Lower lobe of right lung (tissue), 2 donors: ENCODE data around the gene ZNF473. TPM values are rescaled to one million over a fixed set of nuclear protein-coding genes. Genes with fewer than 3 reads are reported as not detected.

ENCODE experiments used
- ATAC-seq, 2 donors: fragments of 200-7000 bp; cut with Tn5 transposase; one replicate each; pipeline ENCODE4 v1.9.1; 2020 to 2022; ENCODE audit warnings: mild to moderate bottlenecking in 2 of 2, moderate library complexity in 2 of 2
- DNase-seq: peaks from one replicate; pipeline ENCODE4 v3.0.0-alpha.2; 2020
- H3K27ac ChIP-seq: fragments of 200-600 bp; one replicate; pipeline ENCODE4 v1.8.0; 2022
- H3K27me3 ChIP-seq: fragments of 200-600 bp; one replicate; pipeline ENCODE4 v1.8.0; 2022; ENCODE audit warnings: low read depth
- H3K36me3 ChIP-seq: fragments of 200-600 bp; one replicate; pipeline ENCODE4 v1.8.0; 2022; ENCODE audit warnings: mild to moderate bottlenecking
- H3K4me1 ChIP-seq: fragments of 200-600 bp; one replicate; pipeline ENCODE4 v1.8.0; 2022
- H3K4me3 ChIP-seq: fragments of 200-600 bp; one replicate; pipeline ENCODE4 v1.8.0; 2022; ENCODE audit warnings: mild to moderate bottlenecking
- H3K9me3 ChIP-seq: fragments of 200-600 bp; one replicate; pipeline ENCODE4 v1.8.0; 2022
- intact Hi-C: fragments of 100-400 bp; cut with DNase I; formaldehyde crosslinking; loops from one replicate; pipeline ENCODE4 v1.11.0; 2022
- total RNA-seq: library from RNA; stranded (reverse); fragmentation: NEBNext Ultra II Directional; extraction: Animal tissue kit (Norgen Biotek cat#: 25700); gene quantifications from one replicate; pipeline ENCODE4 v1.2.1, GENCODE V29; 2021
- TF ChIP-seq, protein P1 (sequence below): fragments of 200-600 bp; IDR thresholded peaks from one replicate; pipeline ENCODE4 v1.8.0; 2022; ENCODE audit warnings: antibody characterized with exemption, mild to moderate bottlenecking
- donor health status: DM: no; HTN: yes; CAD: no; lungs with severe emphysema.

The ZNF473 gene
- total RNA-seq, 1 donor from 2014 or later, result 6.8 TPM

DNA sequence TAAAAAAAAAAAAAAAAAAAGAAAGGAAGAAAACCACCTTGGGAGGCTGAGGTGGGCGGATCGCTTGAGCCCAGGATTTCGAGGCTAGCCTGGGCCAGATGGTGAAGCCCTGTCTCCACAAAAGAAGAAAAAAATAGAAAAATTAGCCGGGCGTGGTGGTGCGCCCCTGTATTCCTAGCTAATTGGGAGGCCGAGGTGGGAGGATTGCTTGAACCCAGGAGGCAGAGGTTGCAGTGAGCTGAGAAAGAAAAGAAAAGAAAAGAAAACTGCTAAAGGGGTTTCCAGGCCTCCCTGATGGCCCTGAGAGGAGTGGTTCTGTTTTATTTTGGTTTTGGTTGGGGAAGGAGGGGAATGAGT is 723 bp downstream of the ZNF473 start:
- H3K27me3 ChIP-seq, result no peaks in the 10 kb centered on the region
- peak overlapping the region; percentile 86 for H3K4me3 ChIP-seq
- peaks cover 11% of the 10 kb centered on the region for H3K36me3 ChIP-seq
- ATAC-seq (no peak), DNase-seq (no peak)
- H3K27ac ChIP-seq, result no peak overlapping the region
- intact Hi-C loops, result no loop called here
- TF ChIP-seq, protein P1, sequence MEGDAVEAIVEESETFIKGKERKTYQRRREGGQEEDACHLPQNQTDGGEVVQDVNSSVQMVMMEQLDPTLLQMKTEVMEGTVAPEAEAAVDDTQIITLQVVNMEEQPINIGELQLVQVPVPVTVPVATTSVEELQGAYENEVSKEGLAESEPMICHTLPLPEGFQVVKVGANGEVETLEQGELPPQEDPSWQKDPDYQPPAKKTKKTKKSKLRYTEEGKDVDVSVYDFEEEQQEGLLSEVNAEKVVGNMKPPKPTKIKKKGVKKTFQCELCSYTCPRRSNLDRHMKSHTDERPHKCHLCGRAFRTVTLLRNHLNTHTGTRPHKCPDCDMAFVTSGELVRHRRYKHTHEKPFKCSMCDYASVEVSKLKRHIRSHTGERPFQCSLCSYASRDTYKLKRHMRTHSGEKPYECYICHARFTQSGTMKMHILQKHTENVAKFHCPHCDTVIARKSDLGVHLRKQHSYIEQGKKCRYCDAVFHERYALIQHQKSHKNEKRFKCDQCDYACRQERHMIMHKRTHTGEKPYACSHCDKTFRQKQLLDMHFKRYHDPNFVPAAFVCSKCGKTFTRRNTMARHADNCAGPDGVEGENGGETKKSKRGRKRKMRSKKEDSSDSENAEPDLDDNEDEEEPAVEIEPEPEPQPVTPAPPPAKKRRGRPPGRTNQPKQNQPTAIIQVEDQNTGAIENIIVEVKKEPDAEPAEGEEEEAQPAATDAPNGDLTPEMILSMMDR, result no peak
- H3K4me1 ChIP-seq, result peaks cover 30% of the 10 kb centered on the region
- no peaks in the 10 kb centered on the region for H3K9me3 ChIP-seq

- TF ChIP-seq, protein P1, result no peak
- DNase-seq, result no peak
- peaks cover 12% of the 10 kb centered on the region for H3K4me1 ChIP-seq
- intact Hi-C loops, result no loop called here
- no peaks in the 10 kb centered on the region for H3K27me3 ChIP-seq
- H3K27ac ChIP-seq, result no peak overlapping the region
- no peaks in the 10 kb centered on the region for H3K9me3 ChIP-seq
- H3K36me3 ChIP-seq, result peaks cover 47% of the 10 kb centered on the region
- ATAC-seq, result no peak
- no peak overlapping the region for H3K4me3 ChIP-seq
Measured at GRCh38 chr19:50030225-50030624, 4.4 kb downstream of the ZNF473 start.

DNA sequence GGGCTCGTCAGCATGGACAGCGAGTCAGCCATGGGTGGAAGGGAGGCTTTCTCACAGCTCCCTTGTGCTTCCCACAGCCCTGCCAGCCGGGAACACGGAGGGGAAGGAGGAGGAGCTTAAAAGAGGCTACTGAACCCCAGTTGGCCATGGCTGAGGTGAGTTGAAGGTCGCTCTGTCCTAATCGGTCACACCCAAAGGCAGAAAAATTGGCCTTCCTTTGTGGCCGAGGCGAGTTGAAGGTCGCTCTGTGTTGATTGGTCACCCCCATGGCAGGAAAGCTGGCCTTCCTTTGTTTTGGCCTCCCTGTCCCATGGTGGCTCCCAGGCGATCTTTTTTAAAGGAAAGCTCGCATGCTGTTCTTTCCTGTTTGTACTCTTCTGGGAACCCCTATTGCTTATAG is 5.1 kb downstream of the ZNF473 start:
- intact Hi-C loops, result no loop called here
- H3K4me3 ChIP-seq, result no peak overlapping the region

DNA sequence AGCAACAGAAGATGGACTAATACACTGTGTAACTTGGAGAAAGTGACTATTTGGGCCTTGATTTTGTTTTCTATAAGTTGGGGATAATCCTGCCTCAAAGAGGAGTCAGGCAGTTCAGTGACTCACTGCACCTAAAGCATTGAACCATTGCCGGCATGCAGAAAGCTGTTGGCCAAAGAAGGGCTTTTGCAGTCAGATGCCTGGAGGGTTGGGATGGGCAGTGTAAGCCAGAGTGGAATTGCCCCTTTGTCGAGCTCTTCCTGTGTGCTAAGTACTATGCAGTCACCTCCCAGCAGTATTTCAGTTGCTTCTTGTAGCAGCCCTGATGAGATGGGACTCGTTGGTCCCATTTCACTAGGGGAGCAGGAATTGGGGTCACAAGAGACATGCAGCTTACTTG is 11.1 kb downstream of the ZNF473 start:
- intact Hi-C loops, result no loop called here
- ATAC-seq (no peak), DNase-seq (no peak)
- no peak overlapping the region for H3K27ac ChIP-seq
- no peaks in the 10 kb centered on the region for H3K27me3 ChIP-seq
- no peak overlapping the region for H3K4me3 ChIP-seq
- peaks cover 84% of the 10 kb centered on the region for H3K36me3 ChIP-seq
- TF ChIP-seq, protein P1, result no peak
- H3K9me3 ChIP-seq, result no peaks in the 10 kb centered on the region
- H3K4me1 ChIP-seq, result no peaks in the 10 kb centered on the region

More for the DNA sequence above, 5.1 kb downstream of the ZNF473 start:
- ATAC-seq (no peak), DNase-seq (no peak)
- Histone ChIP-seq H3K9me3 (no peaks in the 10 kb centered on the region), H3K4me1 (peaks cover 12% of the 10 kb centered on the region), H3K27ac (no peak overlapping the region), H3K36me3 (peaks cover 49% of the 10 kb centered on the region), H3K27me3 (no peaks in the 10 kb centered on the region)
- TF ChIP-seq, protein P1, result no peak

DNA sequence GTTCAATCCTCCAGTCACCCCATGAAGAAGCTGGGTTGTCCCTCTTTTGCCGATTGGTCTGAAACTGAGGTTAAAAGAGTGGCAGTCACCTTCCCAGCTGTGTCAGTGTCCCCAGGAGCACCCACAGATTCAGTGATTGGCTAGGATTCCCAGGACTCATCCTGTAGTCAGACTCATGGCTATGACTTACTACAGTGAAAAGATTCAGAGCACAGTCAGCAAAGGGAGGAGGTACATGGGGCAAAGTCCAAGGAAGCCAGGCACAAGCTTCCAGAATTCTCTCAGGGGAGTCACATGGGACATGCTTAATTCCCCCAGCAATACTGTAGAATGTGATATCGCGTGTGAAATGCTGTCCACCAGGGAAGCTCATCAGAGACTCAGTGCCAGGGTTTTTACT is 14.2 kb downstream of the ZNF473 start:
- DNase-seq, result no peak
- Histone ChIP-seq H3K27me3 (no peaks in the 10 kb centered on the region), H3K27ac (no peak overlapping the region), H3K36me3 (peaks cover 84% of the 10 kb centered on the region), H3K4me3 (no peak overlapping the region), H3K4me1 (no peaks in the 10 kb centered on the region), H3K9me3 (peaks cover 12% of the 10 kb centered on the region)
- TF ChIP-seq, protein P1, result no peak
- intact Hi-C loops, result no loop called here
- ATAC-seq, result no peak

DNA sequence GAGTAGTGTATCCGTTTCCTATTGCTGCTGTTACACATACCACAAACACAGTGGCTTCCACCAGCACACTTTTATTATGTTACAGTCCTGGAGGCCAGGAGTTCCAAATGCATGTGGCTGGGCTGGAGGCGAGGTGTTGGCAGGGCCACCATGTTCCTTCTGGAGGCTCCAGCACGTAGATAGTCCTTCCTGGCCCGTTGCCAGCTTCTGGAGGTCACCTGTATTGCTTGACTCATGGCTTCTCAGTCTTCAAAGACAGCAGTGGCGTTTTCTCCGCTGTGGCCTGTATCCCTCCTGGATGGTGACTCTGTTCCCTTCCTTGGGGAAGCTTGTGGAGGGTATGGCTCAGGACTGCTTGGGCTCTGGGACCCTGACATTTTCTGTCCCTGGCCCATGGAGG is 15.2 kb downstream of the ZNF473 start:
- no peak overlapping the region for H3K27ac ChIP-seq
- DNase-seq, result no peak
- peaks cover 22% of the 10 kb centered on the region for H3K9me3 ChIP-seq
- ATAC-seq, result no peak
- no peaks in the 10 kb centered on the region for H3K4me1 ChIP-seq
- peaks cover 91% of the 10 kb centered on the region for H3K36me3 ChIP-seq
- no peak overlapping the region for H3K4me3 ChIP-seq
- H3K27me3 ChIP-seq, result no peaks in the 10 kb centered on the region
- TF ChIP-seq, protein P1, result no peak
- intact Hi-C loops, result no loop called here
